WTC11 (cell line): Measurements from ENCODE around the gene GSS.

Experiments
- CREB1 ChIP-seq: sonication (generic); formaldehyde crosslinking; IDR thresholded peaks from 2 replicates; pipeline ENCODE4 v1.8.0; 2023; ENCODE audit warnings: mild to moderate bottlenecking, missing genetic modification reagents
- NR1H2 ChIP-seq: sonication (generic); formaldehyde crosslinking; IDR thresholded peaks from 2 replicates; pipeline ENCODE4 v1.9.0; 2021; ENCODE audit warnings: mild to moderate bottlenecking, moderate library complexity, missing genetic modification reagents
- NR2C2 ChIP-seq: sonication (generic); formaldehyde crosslinking; IDR thresholded peaks from 2 replicates; pipeline ENCODE4 v1.8.0; 2022; ENCODE audit warnings: mild to moderate bottlenecking, missing genetic modification reagents
- TP53 ChIP-seq: sonication (generic); formaldehyde crosslinking; IDR thresholded peaks from 2 replicates; pipeline ENCODE4 v1.8.1; 2023; ENCODE audit warnings: mild to moderate bottlenecking, missing genetic modification reagents
- TF ChIP-seq, protein P1 (sequence below): sonication (generic); formaldehyde crosslinking; IDR thresholded peaks from 2 replicates; pipeline ENCODE4 v1.8.1; 2022; ENCODE audit warnings: low read depth, missing genetic modification reagents, borderline replicate concordance
- TF ChIP-seq, protein P2 (sequence below): sonication (generic); formaldehyde crosslinking; IDR thresholded peaks from 2 replicates; pipeline ENCODE4 v1.8.0; 2022; ENCODE audit warnings: mild to moderate bottlenecking, missing genetic modification reagents
- TF ChIP-seq, protein P3 (sequence below): sonication (generic); formaldehyde crosslinking; IDR thresholded peaks from 2 replicates; pipeline ENCODE4 v1.8.1; 2022; ENCODE audit warnings: missing genetic modification reagents, borderline replicate concordance

DNA sequence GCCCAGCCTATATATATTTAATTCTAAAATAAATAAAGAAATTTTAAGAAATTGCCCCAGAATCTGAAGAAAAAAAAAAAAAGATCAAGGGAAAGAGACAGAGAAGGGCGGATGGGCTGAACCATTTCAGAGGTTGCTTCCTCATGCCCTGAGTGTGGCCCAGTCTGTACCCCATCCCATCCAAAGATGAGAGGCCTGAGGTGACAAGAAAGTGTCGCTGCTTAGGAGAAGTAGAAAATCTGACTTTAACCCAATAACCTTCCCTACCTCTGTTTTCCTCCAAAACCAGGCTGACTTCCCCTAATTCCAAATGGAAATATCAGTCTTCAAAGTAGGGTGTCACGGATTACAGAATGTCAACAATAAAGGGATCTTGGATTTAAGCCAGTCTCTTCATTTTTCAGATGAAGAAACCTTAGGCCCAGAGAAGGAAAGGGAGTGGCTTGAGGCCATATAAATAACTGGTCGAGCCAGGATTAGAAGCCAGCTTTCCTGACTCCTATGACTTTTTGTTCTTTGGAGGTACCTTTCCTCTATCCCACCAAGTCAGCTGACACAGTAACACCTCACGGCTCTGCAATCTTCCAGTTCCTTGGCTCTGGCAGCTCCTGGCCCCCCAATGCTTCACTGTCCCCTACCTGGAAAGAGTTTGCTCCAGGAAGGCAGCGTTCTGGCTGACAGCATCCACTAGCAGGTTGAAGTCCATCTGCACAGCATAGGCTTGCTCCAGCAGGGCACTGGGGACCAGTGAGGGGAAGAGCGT is 10.1 kb downstream of the GSS start:
- TF ChIP-seq, protein P1, sequence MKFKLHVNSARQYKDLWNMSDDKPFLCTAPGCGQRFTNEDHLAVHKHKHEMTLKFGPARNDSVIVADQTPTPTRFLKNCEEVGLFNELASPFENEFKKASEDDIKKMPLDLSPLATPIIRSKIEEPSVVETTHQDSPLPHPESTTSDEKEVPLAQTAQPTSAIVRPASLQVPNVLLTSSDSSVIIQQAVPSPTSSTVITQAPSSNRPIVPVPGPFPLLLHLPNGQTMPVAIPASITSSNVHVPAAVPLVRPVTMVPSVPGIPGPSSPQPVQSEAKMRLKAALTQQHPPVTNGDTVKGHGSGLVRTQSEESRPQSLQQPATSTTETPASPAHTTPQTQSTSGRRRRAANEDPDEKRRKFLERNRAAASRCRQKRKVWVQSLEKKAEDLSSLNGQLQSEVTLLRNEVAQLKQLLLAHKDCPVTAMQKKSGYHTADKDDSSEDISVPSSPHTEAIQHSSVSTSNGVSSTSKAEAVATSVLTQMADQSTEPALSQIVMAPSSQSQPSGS (CRISPR knock-in tag): no peak
- TF ChIP-seq, protein P2, sequence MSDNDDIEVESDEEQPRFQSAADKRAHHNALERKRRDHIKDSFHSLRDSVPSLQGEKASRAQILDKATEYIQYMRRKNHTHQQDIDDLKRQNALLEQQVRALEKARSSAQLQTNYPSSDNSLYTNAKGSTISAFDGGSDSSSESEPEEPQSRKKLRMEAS (CRISPR knock-in tag): no peak
- TF ChIP-seq, protein P3, sequence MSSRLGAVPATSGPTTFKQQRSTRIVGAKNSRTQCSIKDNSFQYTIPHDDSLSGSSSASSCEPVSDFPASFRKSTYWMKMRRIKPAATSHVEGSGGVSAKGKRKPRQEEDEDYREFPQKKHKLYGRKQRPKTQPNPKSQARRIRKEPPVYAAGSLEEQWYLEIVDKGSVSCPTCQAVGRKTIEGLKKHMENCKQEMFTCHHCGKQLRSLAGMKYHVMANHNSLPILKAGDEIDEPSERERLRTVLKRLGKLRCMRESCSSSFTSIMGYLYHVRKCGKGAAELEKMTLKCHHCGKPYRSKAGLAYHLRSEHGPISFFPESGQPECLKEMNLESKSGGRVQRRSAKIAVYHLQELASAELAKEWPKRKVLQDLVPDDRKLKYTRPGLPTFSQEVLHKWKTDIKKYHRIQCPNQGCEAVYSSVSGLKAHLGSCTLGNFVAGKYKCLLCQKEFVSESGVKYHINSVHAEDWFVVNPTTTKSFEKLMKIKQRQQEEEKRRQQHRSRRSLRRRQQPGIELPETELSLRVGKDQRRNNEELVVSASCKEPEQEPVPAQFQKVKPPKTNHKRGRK (CRISPR knock-in tag): no peak
- TF ChIP-seq TP53 (CRISPR knock-in tag): no peak
- TF ChIP-seq CREB1 (CRISPR knock-in tag): no peak
- TF ChIP-seq NR1H2 (CRISPR knock-in tag): no peak
- no peak for TF ChIP-seq NR2C2 (CRISPR knock-in tag)
